OCI-LY1 (cell line): ENCODE results near the gene TFPI2.

Experiments
- H2AFZ ChIP-seq: fragments of 200-600 bp; sonication (generic), shearing (Covaris generic); 2 replicates; pipeline ENCODE4 v1.6.0; 2014; ENCODE audit warnings: antibody characterized with exemption, mild to moderate bottlenecking, low read length
- H3F3A ChIP-seq: fragments of 200-600 bp; sonication (generic), shearing (Covaris generic); 2 replicates; pipeline ENCODE4 v1.6.0; 2014; ENCODE audit warnings: mild to moderate bottlenecking, antibody characterized with exemption, low read length, moderate library complexity; ENCODE audit not compliant: insufficient read depth
- H3K27ac ChIP-seq: fragments of 200-600 bp; sonication (generic); 2 replicates; pipeline ENCODE4 v1.5.1; 2014; ENCODE audit warnings: low read length, mixed run types, mild to moderate bottlenecking, low read depth; ENCODE audit not compliant: poor library complexity, severe bottlenecking
- H3K27me3 ChIP-seq: fragments of 200-600 bp; sonication (generic); 2 replicates; pipeline ENCODE4 v1.6.0; 2014; ENCODE audit warnings: antibody characterized with exemption, mild to moderate bottlenecking, low read length, moderate library complexity; ENCODE audit not compliant: insufficient read depth
- H3K36me3 ChIP-seq: fragments of 200-600 bp; sonication (generic); 2 replicates; pipeline ENCODE4 v1.6.1; 2014; ENCODE audit warnings: mild to moderate bottlenecking, antibody characterized with exemption, low read length, moderate library complexity, mixed read lengths; ENCODE audit not compliant: insufficient read depth
- H3K4me1 ChIP-seq: fragments of 200-600 bp; sonication (generic); 2 replicates; pipeline ENCODE4 v1.5.1; 2014; ENCODE audit warnings: mild to moderate bottlenecking, low read length, moderate library complexity; ENCODE audit not compliant: insufficient read depth, severe bottlenecking
- H3K4me2 ChIP-seq: fragments of 200-600 bp; sonication (generic), shearing (Covaris generic); 2 replicates; pipeline ENCODE4 v1.6.1; 2014; ENCODE audit warnings: low read length
- H3K4me3 ChIP-seq: fragments of 200-600 bp; sonication (generic); 2 replicates; pipeline ENCODE4 v1.5.1; 2014; ENCODE audit warnings: low read length, low read depth, mild to moderate bottlenecking, mixed read lengths; ENCODE audit not compliant: poor library complexity, severe bottlenecking
- H3K79me2 ChIP-seq: fragments of 200-600 bp; shearing (Covaris generic); 2 replicates; pipeline ENCODE4 v1.6.1; 2016; ENCODE audit warnings: mixed run types, low read length, mixed read lengths; ENCODE audit not compliant: insufficient read depth
- H3K9ac ChIP-seq: fragments of 200-600 bp; sonication (generic), shearing (Covaris generic); 2 replicates; pipeline ENCODE4 v1.6.1; 2014; ENCODE audit warnings: mild to moderate bottlenecking, low read length, mixed read lengths
- H3K9me2 ChIP-seq: fragments of 200-600 bp; sonication (generic), shearing (Covaris generic); 2 replicates; pipeline ENCODE4 v1.6.1; 2014; ENCODE audit warnings: low read depth, mild to moderate bottlenecking, low read length, mixed read lengths
- H3K9me3 ChIP-seq: fragments of 200-600 bp; shearing (Covaris generic); 2 replicates; pipeline ENCODE4 v1.6.1; 2014; ENCODE audit warnings: low read length, mixed read lengths
- H4K20me1 ChIP-seq: fragments of 200-600 bp; sonication (generic), shearing (Covaris generic); 2 replicates; pipeline ENCODE4 v1.6.0; 2016; ENCODE audit warnings: mild to moderate bottlenecking, low read length; ENCODE audit not compliant: insufficient read depth
- EZH2 ChIP-seq: fragments of 200-600 bp; sonication (generic), shearing (Covaris generic); IDR thresholded peaks from 2 replicates; pipeline ENCODE4 v1.8.0; 2017; ENCODE audit warnings: borderline replicate concordance, mixed run types, mild to moderate bottlenecking, antibody characterized with exemption, low read length, moderate library complexity, mixed read lengths
- TF ChIP-seq, protein P1 (sequence below): fragments of 200-600 bp; sonication (generic), shearing (Covaris generic); IDR thresholded peaks from 2 replicates; pipeline ENCODE4 v1.5.1; 2017; ENCODE audit warnings: mild to moderate bottlenecking, antibody characterized with exemption, low read length, moderate library complexity, mixed read lengths

TFPI2 gene

DNA sequence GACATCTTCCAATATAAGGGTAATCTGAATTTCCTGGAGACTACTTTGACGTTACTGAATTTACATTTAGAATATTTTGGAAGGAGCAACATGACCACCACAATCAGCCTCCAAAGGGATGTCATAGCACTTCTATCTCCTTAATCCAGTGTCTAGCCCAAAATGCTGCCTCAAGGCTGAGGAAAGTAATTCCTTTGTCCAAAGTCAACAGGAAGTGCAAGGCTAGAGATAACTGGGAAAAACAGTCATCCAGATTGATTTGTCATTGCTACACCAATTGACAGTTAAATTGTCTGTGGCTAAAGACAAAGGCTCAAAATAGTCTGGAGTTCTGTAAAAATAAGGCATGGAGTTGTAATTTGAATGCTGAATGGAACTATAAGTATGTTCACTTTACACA lies 3.9 kb upstream of the TFPI2 start:
- H3K9me2 ChIP-seq: no peaks in the 10 kb centered on the region
- no peak overlapping the region for H2AFZ ChIP-seq
- no peaks in the 10 kb centered on the region for H3F3A ChIP-seq
- TF ChIP-seq, protein P1, sequence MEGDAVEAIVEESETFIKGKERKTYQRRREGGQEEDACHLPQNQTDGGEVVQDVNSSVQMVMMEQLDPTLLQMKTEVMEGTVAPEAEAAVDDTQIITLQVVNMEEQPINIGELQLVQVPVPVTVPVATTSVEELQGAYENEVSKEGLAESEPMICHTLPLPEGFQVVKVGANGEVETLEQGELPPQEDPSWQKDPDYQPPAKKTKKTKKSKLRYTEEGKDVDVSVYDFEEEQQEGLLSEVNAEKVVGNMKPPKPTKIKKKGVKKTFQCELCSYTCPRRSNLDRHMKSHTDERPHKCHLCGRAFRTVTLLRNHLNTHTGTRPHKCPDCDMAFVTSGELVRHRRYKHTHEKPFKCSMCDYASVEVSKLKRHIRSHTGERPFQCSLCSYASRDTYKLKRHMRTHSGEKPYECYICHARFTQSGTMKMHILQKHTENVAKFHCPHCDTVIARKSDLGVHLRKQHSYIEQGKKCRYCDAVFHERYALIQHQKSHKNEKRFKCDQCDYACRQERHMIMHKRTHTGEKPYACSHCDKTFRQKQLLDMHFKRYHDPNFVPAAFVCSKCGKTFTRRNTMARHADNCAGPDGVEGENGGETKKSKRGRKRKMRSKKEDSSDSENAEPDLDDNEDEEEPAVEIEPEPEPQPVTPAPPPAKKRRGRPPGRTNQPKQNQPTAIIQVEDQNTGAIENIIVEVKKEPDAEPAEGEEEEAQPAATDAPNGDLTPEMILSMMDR: no peak
- TF ChIP-seq EZH2: no peak
- H4K20me1 ChIP-seq: no peaks in the 10 kb centered on the region
- no peak overlapping the region for H3K4me2 ChIP-seq
- no peak overlapping the region for H3K27ac ChIP-seq
- H3K9ac ChIP-seq: no peak overlapping the region
- H3K4me1 ChIP-seq: peaks cover 20% of the 10 kb centered on the region
- H3K9me3 ChIP-seq: no peaks in the 10 kb centered on the region
- no peak overlapping the region for H3K4me3 ChIP-seq
- no peaks in the 10 kb centered on the region for H3K79me2 ChIP-seq
- no peaks in the 10 kb centered on the region for H3K36me3 ChIP-seq
- H3K27me3 ChIP-seq: no peaks in the 10 kb centered on the region

DNA sequence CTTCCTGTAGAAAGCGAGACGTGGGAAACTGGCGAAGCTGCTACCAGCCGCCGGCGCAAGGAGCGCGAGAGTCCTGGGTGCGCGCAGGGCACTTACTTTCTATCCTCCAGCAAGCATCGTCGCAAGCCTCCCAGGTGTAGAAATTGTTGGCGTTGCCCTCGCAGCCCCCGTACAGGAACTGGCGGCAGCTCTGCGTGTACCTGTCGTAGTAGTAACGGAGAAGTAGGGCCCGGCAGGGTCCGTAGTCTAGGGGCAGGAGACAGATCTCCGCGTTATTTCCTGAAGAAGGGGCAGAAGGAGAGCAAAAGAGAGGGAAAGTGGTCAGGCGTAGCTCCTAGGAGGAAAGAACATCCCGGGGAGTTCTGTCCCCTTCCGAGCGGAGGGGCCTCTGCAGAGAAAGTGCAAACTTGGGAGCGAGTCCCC lies 501 bp downstream of the TFPI2 start:
- no peak overlapping the region for H3K27ac ChIP-seq
- no peaks in the 10 kb centered on the region for H3K79me2 ChIP-seq
- TF ChIP-seq EZH2: no peak
- TF ChIP-seq, protein P1: no peak; the same call in 1 of the 2 replicates
- H3K9me3 ChIP-seq: no peaks in the 10 kb centered on the region
- H2AFZ ChIP-seq: no peak overlapping the region
- H4K20me1 ChIP-seq: no peaks in the 10 kb centered on the region
- H3K27me3 ChIP-seq: no peaks in the 10 kb centered on the region
- peak overlapping the region; percentile 45; the same call in 1 of the 2 replicates for H3K9ac ChIP-seq
- peak overlapping the region; percentile 64 for H3K4me3 ChIP-seq
- H3K9me2 ChIP-seq: no peaks in the 10 kb centered on the region
- peaks cover 20% of the 10 kb centered on the region for H3K4me1 ChIP-seq
- H3F3A ChIP-seq: no peaks in the 10 kb centered on the region
- H3K4me2 ChIP-seq: peak overlapping the region; percentile 82
- H3K36me3 ChIP-seq: no peaks in the 10 kb centered on the region

DNA sequence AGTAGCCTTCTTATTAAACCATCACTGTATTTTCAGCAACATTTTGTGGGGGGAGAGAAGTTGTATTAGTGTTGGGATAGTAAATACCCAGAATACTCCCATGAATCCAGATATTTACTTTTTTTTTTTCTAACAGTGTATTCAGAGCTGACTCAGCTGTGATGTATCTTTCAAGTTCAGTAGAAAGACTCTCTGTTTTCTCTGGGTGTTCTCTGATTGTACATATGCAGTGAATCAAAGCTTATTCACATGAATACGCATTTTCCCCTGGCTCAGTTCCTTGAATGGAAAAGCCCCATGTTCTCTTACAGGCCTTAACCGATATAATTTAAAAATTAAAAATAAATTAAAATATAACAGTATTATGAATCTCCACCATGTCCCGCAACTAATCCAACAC lies 1.3 kb downstream of the TFPI2 start:
- Histone ChIP-seq H3K36me3 (no peaks in the 10 kb centered on the region), H4K20me1 (no peaks in the 10 kb centered on the region), H3K27me3 (no peaks in the 10 kb centered on the region), H3K9me2 (no peaks in the 10 kb centered on the region), H3K4me1 (peaks cover 20% of the 10 kb centered on the region), H3K79me2 (no peaks in the 10 kb centered on the region), H3K9me3 (no peaks in the 10 kb centered on the region), H2AFZ (no peak overlapping the region), H3K4me3 (no peak overlapping the region), H3K9ac (no peak overlapping the region), H3K4me2 (peak overlapping the region; percentile 82; the same call in 1 of the 2 replicates), H3F3A (no peaks in the 10 kb centered on the region), H3K27ac (no peak overlapping the region)
- TF ChIP-seq EZH2: no peak
- TF ChIP-seq, protein P1: no peak
